GM12874 (cell line): ENCODE data around the gene EIF3A.

ENCODE experiments used
- TF ChIP-seq, protein P1 (sequence below): IDR thresholded peaks from 2 replicates; pipeline ENCODE4 v1.5.1; 2011; ENCODE audit warnings: low read depth, mild to moderate bottlenecking, control low read depth, low read length, moderate library complexity; ENCODE audit not compliant: insufficient read depth

EIF3A gene, protein sequence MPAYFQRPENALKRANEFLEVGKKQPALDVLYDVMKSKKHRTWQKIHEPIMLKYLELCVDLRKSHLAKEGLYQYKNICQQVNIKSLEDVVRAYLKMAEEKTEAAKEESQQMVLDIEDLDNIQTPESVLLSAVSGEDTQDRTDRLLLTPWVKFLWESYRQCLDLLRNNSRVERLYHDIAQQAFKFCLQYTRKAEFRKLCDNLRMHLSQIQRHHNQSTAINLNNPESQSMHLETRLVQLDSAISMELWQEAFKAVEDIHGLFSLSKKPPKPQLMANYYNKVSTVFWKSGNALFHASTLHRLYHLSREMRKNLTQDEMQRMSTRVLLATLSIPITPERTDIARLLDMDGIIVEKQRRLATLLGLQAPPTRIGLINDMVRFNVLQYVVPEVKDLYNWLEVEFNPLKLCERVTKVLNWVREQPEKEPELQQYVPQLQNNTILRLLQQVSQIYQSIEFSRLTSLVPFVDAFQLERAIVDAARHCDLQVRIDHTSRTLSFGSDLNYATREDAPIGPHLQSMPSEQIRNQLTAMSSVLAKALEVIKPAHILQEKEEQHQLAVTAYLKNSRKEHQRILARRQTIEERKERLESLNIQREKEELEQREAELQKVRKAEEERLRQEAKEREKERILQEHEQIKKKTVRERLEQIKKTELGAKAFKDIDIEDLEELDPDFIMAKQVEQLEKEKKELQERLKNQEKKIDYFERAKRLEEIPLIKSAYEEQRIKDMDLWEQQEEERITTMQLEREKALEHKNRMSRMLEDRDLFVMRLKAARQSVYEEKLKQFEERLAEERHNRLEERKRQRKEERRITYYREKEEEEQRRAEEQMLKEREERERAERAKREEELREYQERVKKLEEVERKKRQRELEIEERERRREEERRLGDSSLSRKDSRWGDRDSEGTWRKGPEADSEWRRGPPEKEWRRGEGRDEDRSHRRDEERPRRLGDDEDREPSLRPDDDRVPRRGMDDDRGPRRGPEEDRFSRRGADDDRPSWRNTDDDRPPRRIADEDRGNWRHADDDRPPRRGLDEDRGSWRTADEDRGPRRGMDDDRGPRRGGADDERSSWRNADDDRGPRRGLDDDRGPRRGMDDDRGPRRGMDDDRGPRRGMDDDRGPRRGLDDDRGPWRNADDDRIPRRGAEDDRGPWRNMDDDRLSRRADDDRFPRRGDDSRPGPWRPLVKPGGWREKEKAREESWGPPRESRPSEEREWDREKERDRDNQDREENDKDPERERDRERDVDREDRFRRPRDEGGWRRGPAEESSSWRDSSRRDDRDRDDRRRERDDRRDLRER (N-terminal part only)

DNA sequence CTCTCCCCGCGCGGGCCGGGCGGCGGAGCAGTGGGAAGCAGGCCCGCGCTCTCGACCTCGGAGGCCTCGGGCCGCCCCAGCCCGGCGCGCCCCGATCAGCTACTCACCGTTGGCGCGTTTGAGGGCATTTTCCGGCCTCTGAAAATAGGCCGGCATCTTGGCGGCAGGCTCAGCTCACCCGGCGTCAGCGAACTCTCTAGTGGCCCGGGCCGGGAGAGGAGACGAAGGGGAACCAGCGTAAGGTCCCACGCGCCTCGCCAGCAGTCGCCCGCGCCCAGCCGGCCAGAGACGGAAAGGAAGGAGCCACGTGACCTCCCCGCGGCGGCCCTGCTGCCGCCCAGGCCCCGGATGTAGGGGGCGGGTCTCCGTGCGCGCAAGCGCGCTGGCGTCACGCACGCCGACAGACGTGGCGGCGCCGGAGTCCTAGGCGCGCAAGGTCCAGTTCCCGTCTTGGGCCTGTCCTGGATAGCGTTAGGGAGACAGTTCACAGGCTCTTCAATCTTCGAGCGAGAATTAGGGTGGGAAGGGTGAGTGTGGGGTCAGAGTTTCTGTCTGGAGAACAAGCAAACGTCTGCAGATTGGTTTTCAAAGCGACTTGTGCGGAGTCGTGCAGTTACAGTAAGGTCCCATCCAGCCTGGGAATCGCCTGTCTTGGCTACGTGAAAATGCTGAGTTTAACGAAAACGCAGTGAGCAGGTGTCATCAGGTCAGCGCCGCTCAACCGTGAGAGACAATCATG is at the start of gene EIF3A:
TSS of gene EIF3A (minus strand) at position 297 of the 739 bp plus-strand sequence. CDS start at position 156, 141 bp downstream.
- TF ChIP-seq, protein P1, sequence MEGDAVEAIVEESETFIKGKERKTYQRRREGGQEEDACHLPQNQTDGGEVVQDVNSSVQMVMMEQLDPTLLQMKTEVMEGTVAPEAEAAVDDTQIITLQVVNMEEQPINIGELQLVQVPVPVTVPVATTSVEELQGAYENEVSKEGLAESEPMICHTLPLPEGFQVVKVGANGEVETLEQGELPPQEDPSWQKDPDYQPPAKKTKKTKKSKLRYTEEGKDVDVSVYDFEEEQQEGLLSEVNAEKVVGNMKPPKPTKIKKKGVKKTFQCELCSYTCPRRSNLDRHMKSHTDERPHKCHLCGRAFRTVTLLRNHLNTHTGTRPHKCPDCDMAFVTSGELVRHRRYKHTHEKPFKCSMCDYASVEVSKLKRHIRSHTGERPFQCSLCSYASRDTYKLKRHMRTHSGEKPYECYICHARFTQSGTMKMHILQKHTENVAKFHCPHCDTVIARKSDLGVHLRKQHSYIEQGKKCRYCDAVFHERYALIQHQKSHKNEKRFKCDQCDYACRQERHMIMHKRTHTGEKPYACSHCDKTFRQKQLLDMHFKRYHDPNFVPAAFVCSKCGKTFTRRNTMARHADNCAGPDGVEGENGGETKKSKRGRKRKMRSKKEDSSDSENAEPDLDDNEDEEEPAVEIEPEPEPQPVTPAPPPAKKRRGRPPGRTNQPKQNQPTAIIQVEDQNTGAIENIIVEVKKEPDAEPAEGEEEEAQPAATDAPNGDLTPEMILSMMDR: no peak

DNA sequence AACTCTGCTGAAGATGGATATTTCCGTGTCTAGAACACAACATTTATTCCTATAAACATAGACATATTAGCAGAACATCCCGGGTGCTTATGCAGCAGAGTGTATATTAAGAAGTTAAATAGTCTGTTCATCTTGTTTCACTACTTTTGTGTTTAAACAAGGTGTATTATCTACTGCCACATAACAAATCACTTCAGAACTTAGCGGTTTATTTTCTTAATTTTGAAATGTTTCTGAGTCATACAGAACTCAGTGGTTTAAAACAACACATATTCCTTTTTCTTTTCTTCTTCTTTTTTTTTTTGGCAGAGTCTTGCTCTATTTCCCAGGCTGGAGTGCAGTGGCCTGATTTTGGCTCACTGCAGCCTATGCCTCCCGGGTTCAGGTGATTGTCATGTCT is 49.1 kb upstream of the EIF3A start:
- TF ChIP-seq, protein P1: no peak

DNA sequence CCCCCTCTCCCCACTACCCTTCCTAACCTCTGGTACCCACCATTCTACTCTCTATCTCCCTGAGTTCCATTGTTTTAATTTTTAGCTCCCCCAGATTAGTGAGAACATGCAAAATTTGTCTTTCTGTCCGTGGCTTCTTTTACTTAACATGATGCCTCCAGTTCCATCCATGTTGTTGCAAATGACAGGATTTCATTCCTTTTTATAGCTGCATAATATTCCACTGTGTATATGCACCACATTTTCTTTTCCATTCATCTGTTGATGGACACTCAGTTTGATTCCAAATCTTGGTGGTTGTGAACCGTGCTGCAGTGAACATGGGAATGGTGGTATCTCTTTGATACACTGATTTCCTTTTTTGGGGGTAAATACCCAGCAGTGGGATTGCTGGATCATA is 45.3 kb upstream of the EIF3A start:
- TF ChIP-seq, protein P1: no peak

DNA sequence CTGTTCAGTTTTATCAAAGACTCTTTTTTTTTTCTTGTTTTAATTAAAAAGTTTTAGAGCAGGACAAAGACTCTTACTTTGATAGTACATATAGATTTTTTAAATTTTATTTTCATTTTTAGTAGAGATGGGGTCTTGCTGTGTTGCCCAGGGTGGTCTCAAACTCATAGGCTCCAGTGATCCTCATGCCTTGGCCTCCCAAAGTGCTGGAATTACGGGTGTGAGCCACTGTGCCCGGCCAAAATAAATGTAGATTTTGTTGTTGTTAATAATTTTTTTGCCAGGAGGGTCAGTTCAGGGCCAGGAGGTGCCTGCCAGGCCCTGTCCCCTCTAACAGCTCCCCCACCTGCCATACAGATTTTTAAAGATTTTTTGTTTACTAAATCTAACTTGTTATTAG is 40.3 kb upstream of the EIF3A start:
- TF ChIP-seq, protein P1: no peak

DNA sequence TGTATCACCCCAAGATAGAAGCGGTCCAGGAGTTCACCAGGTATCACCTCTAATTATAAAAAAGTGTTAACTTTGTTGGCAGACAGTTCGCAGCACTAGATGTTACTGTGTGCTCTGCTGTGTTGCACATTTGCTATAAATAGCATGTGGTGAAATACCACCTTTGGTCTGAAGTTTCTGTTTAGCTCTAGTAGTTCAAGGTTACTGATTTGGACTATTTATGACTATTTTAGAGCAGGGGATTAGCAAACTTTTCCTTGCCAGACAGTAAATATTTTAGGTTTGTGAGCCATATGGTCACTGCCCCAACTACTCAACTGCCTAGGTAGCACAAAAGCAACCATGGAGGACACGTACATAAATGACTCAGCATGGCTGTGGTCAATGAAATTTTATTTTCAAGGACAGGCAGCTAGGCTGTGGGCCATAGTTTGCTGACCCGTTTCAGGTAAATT is 39.8 kb upstream of the EIF3A start:
- TF ChIP-seq, protein P1: no peak

DNA sequence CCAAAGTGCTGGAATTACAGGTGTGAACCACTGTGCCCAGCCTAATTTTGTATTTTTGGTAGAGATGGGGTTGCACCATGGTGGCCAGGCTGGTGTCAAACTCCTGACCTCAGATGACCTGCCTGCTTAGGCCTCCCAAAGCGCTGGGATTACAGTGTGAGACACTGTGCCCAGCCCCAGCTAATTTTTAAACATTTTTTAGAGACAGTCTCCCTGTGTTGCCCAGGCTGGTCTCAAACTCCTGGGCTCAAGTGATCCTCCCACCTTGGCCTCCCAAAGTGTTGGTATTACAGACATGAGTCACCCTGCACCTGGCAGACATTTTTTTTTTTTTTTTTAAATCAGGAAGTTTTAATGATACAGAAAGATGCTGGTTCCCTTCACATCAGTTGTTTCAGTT is 38.8 kb upstream of the EIF3A start:
- TF ChIP-seq, protein P1: no peak
